CD1c-positive myeloid dendritic cell (primary cell): ENCODE data around the gene CROT.
A peak's percentile ranks its signal among the peaks of the same experiment; 100 is the strongest.
"Not testable (repeated sequence)": the region's sequence is repeated elsewhere in the genome, so short reads cannot be mapped to it uniquely, and the experiment has no call there.

Experiments used
- DNase-seq: peaks from one replicate; pipeline ENCODE4 v3.0.0-alpha.2; 2016; ENCODE audit errors: extremely low spot score

Gene CROT, protein sequence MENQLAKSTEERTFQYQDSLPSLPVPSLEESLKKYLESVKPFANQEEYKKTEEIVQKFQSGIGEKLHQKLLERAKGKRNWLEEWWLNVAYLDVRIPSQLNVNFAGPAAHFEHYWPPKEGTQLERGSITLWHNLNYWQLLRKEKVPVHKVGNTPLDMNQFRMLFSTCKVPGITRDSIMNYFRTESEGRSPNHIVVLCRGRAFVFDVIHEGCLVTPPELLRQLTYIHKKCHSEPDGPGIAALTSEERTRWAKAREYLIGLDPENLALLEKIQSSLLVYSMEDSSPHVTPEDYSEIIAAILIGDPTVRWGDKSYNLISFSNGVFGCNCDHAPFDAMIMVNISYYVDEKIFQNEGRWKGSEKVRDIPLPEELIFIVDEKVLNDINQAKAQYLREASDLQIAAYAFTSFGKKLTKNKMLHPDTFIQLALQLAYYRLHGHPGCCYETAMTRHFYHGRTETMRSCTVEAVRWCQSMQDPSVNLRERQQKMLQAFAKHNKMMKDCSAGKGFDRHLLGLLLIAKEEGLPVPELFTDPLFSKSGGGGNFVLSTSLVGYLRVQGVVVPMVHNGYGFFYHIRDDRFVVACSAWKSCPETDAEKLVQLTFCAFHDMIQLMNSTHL

DNA sequence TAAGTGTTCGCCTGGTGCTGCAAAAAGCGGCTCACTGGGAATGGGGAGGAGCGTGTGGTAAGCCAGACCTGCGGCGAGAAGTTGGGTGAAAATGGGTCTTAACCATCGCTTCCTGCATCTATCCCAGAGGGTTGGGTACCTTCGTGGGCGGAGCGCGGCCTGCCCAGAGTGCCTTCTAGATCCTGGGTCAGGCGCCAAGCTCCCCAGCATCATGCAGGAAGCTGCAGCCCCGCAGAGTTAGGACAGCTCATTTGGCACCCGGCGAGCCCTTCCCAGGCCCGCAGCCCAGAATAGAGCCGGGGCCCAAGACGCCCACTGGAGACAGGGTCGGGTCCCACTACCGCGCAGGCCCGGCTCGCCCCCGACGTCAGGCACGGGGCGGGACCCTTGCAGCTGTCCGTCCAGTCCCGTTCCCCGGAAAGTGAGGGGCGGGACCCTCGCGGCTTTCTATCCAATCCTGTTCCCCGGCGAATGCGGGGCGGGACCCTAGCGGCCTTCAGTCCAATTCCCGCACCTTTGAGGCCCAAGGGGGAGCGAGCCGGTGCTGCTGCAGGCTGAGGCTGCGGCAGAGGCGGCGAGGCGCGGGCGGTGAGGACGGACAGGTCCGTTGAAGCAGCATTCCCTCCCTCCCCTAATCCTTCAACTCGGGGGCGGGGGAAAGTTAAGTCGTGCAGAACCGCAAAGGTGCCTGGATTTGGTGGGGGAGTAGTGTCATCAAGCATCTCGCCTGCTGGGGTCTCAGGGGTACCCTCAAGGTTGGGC, at the start of gene CROT:
Gene CROT, plus strand, starts transcription at position 499 of the 762 bp plus-strand sequence. CDS start 3,405 bp downstream, outside the sequence.
- peak; percentile 96 for DNase-seq

DNA sequence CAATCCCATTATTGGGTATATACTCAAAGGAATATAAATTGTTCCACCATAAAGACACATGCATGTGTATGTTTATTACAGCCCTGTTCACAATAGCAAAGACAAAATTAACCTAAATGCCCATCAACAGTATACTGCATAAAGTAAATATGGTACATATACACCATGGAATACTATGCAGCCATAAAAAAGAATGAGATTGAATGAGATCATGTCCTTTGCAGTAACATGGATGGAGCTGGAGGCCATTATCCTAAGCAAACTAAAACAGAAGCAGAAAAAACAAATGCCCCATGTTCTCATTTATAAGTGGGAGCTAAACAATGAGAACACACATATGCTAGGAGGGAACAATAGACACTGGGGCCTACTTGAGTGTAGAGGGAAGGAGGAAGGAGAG, 44.7 kb upstream of the CROT start:
- no peak for DNase-seq

DNA sequence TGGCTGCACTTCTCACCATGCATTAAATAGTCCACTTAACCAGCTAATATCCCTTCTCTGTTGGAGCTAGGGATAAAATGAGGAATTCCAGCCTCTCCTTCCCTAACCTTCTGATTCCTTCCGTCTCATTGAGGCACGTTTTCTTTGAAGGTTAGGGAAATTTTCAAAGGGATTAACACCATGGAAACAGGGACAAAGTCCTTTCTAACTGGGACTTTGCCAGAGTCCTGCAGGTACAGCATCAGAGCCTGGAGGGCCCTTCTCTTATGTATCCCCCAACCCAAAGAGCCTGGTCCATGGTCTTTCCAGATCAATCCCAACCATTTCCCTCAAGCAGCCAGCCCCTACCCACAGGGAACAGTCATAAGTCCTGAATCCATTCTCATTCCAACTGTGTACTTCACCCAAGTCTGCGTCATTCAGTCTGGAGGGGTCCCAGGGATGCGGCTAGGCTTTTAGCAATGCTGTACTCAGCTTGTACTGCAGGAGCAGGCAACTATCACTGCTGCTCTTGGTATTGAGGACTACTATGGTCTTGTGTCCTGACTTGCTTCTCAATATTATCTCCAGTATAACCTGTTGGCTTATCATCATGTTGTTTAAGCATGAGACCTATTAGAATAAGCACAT, 34.6 kb upstream of the CROT start:
- no peak for DNase-seq

DNA sequence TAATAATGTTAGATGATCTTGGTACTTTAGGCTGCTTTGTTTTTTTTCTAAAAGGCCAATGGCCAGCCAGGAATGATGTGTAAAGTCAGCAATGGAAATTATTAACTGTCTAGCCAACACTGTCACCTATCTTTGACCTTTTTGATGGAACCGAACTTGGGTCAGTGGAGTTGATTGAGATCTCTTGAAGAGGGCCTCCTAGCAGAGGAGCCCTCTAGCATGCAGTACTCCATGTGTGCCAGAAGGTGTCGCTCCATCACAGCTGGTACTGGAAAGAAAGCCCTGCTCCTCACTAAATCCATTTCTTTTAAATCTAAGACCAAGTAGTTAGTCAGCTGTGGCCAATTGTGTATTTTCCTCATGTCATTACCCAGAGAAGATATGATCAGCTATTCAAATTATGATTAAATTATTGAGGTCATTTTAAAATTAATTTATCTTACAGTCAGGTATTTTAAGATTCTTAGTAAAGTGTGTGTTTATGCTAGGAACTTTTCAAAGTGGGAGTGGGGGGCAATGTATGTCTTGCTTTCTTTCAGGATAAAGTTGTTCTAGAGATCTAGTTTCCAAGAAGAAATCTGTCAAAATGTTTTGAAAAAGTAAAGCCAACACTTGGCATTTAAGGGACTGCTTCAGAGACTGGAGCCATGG, 33.1 kb upstream of the CROT start:
- DNase-seq = peak; percentile 70

- DNase-seq = no peak
Measured at GRCh38 chr7:87316097-87316700, 29.3 kb upstream of the CROT start.

DNA sequence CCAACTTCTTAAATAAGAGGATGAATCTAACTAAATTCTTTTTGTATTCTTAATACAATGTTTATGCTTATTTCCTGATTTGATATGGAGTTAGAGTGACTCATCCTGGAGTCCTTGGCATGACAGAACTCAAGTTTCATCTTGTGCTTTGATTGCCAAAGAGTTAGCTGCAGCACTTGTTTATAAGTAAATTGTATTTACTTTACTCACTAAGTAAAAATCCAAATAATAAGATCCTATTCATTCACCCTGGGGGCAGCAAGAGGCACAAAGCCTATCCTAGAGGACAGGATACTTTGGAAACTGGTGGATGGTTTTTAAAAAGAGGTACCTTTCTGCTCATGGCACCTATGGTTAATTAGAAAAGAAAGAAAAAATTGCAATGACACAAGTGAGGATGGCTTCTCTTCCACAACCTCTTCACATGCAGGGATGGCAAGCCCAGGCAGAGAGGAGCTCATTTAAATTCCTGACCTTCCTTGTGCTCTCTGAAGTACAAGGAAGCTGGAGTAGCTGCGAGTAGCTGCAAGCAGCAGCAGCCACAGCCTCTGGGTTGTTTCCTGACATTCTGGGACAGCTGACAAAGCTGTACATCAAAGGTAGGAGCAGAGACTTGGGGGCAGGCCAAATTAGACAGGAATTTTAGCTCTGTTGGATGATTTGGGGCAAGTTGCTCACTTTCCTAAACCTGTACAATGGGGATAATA, 28.5 kb upstream of the CROT start:
- DNase-seq = no peak

DNA sequence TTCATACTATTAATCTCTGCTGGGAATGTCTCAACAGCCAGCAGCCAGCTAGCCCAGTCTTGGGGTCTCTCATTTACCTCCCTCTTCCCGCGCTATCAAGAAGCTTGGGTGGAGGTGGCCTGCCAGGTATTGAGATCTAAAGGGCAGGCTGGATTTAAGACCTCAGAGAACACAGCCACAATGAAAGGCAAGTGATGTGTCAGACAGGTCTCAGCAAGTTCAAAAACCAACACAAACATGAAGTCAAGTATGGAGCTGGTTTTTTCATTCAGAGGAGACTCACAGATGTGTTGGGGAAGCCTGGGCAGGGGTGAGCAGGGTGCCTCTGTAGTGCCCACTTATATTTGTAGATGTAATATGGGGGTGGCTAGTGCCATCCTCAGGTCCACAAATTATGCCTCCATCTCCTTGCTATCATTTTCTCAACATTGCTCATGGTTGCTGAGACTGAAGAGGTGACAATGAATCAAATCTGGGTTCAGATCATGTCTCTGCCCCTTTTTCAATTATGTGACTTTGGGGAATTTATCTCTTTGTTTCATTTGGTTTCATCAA, 27.7 kb upstream of the CROT start:
- DNase-seq = no peak

GRCh38 chr7:87318741-87319140, 26.7 kb upstream of the CROT start:
- DNase-seq = no peak

GRCh38 chr7:87319154-87319581, 26.3 kb upstream of the CROT start:
- DNase-seq = not testable (repeated sequence)

GRCh38 chr7:87322912-87323311, 22.6 kb upstream of the CROT start:
- no peak for DNase-seq

- DNase-seq = no peak
Measured at GRCh38 chr7:87325576-87326370, 19.7 kb upstream of the CROT start.

DNA sequence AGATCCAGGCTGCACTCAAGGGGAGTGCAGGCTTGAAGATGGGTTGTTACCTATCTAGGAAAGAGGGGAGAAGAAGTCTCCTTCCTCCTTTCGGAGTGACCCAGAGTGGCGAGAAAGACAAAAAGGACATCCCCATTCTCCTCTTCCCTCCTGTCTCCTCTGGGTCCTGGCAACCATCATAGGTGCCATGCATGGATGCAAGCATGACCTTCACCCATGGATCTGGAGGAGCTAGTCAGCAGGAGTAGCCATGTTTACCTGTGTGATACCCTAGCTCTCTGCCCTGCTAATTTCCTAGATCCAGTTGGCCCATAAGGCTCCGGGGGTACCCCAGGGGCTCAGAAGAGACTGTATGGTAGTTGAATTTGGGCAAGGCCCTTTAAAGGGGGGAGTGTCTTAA, 17.2 kb upstream of the CROT start:
- DNase-seq = no peak

DNA sequence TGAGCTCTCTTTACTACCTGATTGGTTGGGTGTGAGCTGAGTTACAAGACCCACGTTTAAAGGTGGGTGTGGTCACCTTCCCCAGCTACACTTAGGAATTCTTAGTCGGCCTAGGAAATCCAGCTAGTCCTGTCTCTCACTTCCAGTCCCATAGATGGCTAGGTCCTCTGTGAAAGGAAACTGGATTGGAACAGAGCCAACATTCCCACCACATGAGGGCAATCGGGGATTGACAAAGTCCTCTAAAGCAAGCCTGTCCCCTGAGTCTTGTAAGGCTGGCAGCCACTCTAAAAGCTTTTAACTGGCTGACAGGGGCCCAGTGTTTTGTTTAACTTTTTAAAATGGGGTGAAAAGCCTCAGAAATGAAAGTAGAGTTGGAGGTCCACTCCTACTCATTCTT, 15.1 kb upstream of the CROT start:
- DNase-seq = no peak

DNA sequence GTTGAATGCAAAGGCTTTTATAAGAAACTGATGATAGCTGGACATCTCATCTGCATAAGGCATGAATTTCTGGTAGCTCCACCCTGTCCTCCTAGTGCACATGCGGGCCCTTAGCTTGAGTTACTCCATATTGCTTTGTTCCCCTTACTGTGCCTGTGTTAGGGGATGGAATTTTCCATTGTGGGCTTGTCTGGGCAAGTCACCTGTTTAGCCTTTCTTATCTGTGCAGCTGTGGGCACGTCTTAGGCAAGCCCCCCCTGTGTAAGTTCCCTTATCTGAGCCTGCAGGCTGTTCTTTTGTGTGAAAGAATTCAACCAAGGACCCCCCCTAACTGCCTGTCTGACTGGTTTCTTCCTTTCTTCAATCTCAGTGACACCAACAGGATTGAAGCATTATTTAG, 14.5 kb upstream of the CROT start:
- DNase-seq = no peak

DNA sequence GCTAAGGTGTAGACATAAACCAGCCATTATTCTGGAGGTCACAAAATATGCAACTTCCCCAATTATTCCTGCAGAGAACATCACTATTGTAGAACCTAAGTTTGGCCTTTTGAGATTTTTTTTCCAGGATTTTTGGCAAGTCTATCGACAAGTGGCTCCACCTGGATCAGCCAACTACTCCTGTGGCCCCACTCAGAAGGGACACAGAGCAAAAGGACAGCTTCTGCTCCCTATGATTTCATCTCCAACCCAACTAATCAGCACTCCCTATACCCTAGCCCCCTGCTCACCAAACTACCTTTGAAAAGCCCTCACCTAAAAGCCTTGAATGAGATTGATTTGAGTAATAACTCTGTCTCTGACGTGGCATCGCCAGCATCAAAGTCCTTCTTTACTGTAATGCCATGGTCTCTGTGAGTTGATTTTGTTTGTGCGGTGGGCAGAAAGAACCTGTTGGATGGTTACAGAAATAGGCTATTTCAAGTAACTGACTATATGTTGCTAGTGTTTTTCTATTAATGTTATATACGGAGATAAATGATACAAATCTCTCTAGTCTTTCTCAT, 13.7 kb upstream of the CROT start:
- no peak for DNase-seq

GRCh38 chr7:87332321-87332720, 13.1 kb upstream of the CROT start:
- no peak for DNase-seq

- DNase-seq = no peak
Measured at GRCh38 chr7:87336136-87336535, 9.3 kb upstream of the CROT start.

DNA sequence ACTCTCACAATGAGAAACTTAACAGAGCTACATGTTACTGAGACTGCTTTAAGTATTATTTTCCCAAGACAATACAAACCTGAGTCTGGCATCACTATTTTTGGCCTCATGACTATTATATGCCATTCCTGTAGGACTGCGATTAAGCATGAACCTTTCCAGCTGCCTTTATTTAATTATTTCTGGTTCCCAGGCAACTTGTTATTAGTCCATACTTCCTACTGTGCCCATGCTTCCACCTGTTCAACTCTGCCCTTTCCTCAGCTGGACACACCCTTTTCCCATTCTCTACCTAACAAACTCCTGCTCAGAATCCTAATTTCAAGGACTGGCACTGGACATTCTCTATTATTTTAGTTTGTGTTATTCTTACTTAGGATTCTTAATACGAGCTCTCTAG, 8.1 kb upstream of the CROT start:
- no peak for DNase-seq

- DNase-seq = no peak
Measured at GRCh38 chr7:87339373-87339897, 6.0 kb upstream of the CROT start.
